NB4 (cell line): ENCODE data around the gene KAZN.

Experiments used
- CTCF ChIP-seq: IDR thresholded peaks from one replicate; pipeline ENCODE4 v1.5.1; 2012; ENCODE audit warnings: low read depth, low read length
- MAX ChIP-seq: IDR thresholded peaks from 2 replicates; pipeline ENCODE4 v1.6.1; 2011; ENCODE audit warnings: low read depth, low read length
- MYC ChIP-seq: IDR thresholded peaks from 2 replicates; pipeline ENCODE4 v1.6.1; 2011; ENCODE audit warnings: low read depth, low read length
- POLR2A ChIP-seq: IDR thresholded peaks from 2 replicates; pipeline ENCODE4 v1.6.1; 2011; ENCODE audit warnings: mild to moderate bottlenecking; ENCODE audit not compliant: insufficient read length; ENCODE audit errors: extremely low read depth

- TF ChIP-seq MAX (no peak), CTCF (no peak), POLR2A (no peak), MYC (no peak)
Measured at GRCh38 chr1:14759843-14760242, 161.4 kb downstream of the KAZN start.
